ENCODE data around the gene ATP6V1B1. TPM values are rescaled to one million over a fixed set of nuclear protein-coding genes. Genes with fewer than 3 reads are reported as not detected.

The ATP6V1B1 gene
- total RNA-seq, 4 donors from 2014 or later, result not detected

DNA sequence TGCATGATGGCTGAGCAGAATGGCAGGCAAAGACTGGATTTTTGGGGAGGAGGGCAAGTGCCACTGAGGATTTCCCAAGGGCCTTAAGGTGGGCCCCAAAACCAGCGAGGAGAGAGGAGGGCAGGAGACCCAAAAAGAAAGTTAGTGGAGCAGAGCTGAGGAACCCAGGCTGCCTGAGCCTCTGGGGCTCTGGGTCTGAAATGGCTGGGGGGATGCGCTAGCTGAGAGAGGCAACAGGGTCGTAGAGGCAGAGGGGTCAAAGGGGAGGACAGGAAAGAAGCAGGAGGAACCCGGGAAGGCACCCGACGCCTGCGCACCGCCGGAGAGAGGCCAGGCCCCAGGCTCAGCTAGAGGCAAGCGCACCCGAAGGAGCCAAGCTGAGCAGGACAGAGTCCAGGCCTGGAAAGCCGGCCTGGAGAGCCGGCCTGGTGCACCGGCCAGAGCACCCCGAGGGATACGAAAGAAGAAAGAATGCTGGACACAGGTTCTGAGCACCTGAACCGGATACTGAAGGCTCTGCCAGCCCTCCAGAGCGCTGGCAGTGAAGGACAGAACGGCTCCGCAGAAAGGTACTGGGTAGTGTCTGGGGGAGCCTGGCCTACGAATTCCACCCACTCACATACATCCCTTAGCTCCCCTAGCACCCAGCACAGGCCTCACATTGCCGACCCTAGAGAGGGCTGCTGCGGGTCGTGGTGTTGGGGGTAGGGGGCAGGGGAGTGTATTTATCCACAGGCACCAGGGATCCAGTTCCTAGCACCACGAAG lies 39.5 kb upstream of the ATP6V1B1 start:
- WGBS, 2 donors, result 25 to 31% methylated on average over 22 to 23 of the region's 25 CpGs
- H3K4me3 ChIP-seq (replicated peaks in 1 of 3), result no peak overlapping the region
- DNase-seq, result no peak
- intact Hi-C loops (cut with DNase I), result no loop called here
- no peaks in the 10 kb centered on the region for H3K9me3 ChIP-seq
- H3K27me3 ChIP-seq, result peaks cover 5% of the 10 kb centered on the region
- H3K4me1 ChIP-seq, result peaks cover 17 to 18% of the 10 kb centered on the region in 2 donors
- no peak overlapping the region for H3K27ac ChIP-seq
- H3K36me3 ChIP-seq, result no peaks in the 10 kb centered on the region
- TF ChIP-seq CTCF (IDR thresholded peaks at IDR 0.05) (no peak), POLR2A (IDR thresholded peaks at IDR 0.05) (no peak)

DNA sequence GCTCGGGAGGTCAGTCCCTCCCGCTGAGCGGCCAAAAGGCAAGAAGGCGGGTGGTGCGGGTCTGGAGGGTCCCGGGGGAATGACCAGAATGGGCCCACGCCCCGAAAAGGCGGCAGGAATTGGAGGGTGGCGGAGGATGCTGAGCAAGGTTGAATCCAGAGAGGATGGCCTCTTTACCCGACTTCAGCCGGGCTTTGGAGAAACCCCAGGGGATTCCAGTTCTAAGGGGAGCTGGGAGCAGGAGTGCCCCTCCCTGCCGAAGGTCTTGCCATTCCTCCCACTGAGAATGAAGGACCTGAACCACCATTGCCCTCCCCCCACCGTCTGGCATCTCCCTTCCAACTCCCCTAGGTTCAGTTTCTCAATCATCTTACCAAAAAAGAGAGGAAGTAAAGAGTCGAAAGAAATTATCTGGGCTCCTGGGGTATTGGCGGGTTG lies 38.9 kb upstream of the ATP6V1B1 start:
- H3K9me3 ChIP-seq, result no peaks in the 10 kb centered on the region
- no peaks in the 10 kb centered on the region for H3K36me3 ChIP-seq
- 10 to 13% methylated on average over 16 of the region's 16 CpGs for WGBS, 2 donors
- H3K4me1 ChIP-seq, result peaks cover 23 to 24% of the 10 kb centered on the region in 2 donors
- no peak for DNase-seq
- intact Hi-C loops (cut with DNase I), result no loop called here
- TF ChIP-seq POLR2A (IDR thresholded peaks at IDR 0.05) (no peak), CTCF (IDR thresholded peaks at IDR 0.05) (no peak)
- H3K27ac ChIP-seq, result no peak overlapping the region
- no peak overlapping the region for H3K4me3 ChIP-seq (replicated peaks in 1 of 3)
- H3K27me3 ChIP-seq, result peaks cover 9% of the 10 kb centered on the region

GRCh38 chr2:70897203-70897976 lies 38.3 kb upstream of the ATP6V1B1 start:
- DNase-seq, result no peak
- H3K27ac ChIP-seq, result no peak overlapping the region
- H3K4me1 ChIP-seq, result peaks cover 24 to 26% of the 10 kb centered on the region in 2 donors
- no peaks in the 10 kb centered on the region for H3K36me3 ChIP-seq
- intact Hi-C loops (cut with DNase I), result no loop called here
- no peak overlapping the region for H3K4me3 ChIP-seq (replicated peaks in 1 of 3)
- peaks cover 15% of the 10 kb centered on the region for H3K27me3 ChIP-seq
- H3K9me3 ChIP-seq, result no peaks in the 10 kb centered on the region
- TF ChIP-seq POLR2A (IDR thresholded peaks at IDR 0.05) (no peak), CTCF (IDR thresholded peaks at IDR 0.05) (no peak)
- WGBS, 2 donors, result 7 to 10% methylated on average over 24 to 31 of the region's 35 CpGs

DNA sequence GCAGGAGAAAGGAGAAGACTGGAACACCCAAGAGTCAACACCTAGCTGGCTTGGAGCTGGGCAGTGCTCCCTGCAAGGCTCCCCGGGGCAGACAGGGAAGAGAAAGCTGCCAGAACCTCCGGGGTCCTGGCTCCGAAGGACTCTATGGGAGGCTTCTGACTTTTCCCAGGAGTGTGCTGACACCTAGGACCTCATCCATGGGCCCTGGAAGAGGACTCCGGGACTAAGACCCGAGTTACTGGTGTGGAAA lies 37.8 kb upstream of the ATP6V1B1 start:
- intact Hi-C loops (cut with DNase I), result no loop called here
- Histone ChIP-seq H3K9me3 (no peaks in the 10 kb centered on the region), H3K36me3 (no peaks in the 10 kb centered on the region), H3K27ac (no peak overlapping the region), H3K4me1 (peaks cover 24 to 26% of the 10 kb centered on the region in 2 donors), H3K4me3 (replicated peaks in 1 of 3) (no peak overlapping the region), H3K27me3 (peaks cover 20% of the 10 kb centered on the region)
- WGBS, 2 donors, result 7 to 10% methylated on average over 5 of the region's 5 CpGs
- no peak for TF ChIP-seq POLR2A (IDR thresholded peaks at IDR 0.05)
- TF ChIP-seq CTCF (IDR thresholded peaks at IDR 0.05), result no peak
- no peak for DNase-seq
